Glutamatergic neuron (in vitro differentiated cells): Measurements from ENCODE around the gene SLC2A6. TPM values are rescaled to one million over a fixed set of nuclear protein-coding genes. Genes with fewer than 3 reads are reported as not detected.

Experiments used
- DNase-seq: peaks from one replicate; pipeline ENCODE4 v3.0.0; 2022
- H3K27ac Mint-ChIP-seq: one replicate; pipeline ENCODE4 v1.8.0; 2020; ENCODE audit warnings: mild to moderate bottlenecking, mixed read lengths, inconsistent platforms; ENCODE audit not compliant: unreplicated experiment
- H3K27me3 Mint-ChIP-seq: one replicate; pipeline ENCODE4 v1.8.0; 2020; ENCODE audit warnings: mild to moderate bottlenecking, moderate library complexity, mixed read lengths, inconsistent platforms; ENCODE audit not compliant: unreplicated experiment
- H3K36me3 Mint-ChIP-seq: one replicate; pipeline ENCODE4 v1.8.0; 2020; ENCODE audit warnings: mild to moderate bottlenecking, mixed read lengths, inconsistent platforms; ENCODE audit not compliant: unreplicated experiment
- H3K4me1 Mint-ChIP-seq: one replicate; pipeline ENCODE4 v1.8.0; 2020; ENCODE audit warnings: mild to moderate bottlenecking, low read depth, mixed read lengths, inconsistent platforms; ENCODE audit not compliant: unreplicated experiment
- H3K4me3 Mint-ChIP-seq: one replicate; pipeline ENCODE4 v1.8.0; 2020; ENCODE audit warnings: mild to moderate bottlenecking, mixed read lengths, inconsistent platforms; ENCODE audit not compliant: unreplicated experiment
- H3K9me3 Mint-ChIP-seq: one replicate; pipeline ENCODE4 v1.8.0; 2020; ENCODE audit warnings: mild to moderate bottlenecking, moderate library complexity, mixed read lengths, inconsistent platforms; ENCODE audit not compliant: unreplicated experiment
- CTCF ChIP-seq: fragments of 200-600 bp; sonication (generic); IDR thresholded peaks from one replicate; pipeline ENCODE4 v1.5.0; 2021; ENCODE audit not compliant: partially characterized antibody, unreplicated experiment
- total RNA-seq: library from RNA; stranded (reverse); fragmentation: NEBNext Ultra II Directional; extraction: Animal tissue kit (Norgen Biotek cat#: 25700); gene quantifications from one replicate; pipeline ENCODE4 v1.2.1, GENCODE V29; 2021; ENCODE audit not compliant: unreplicated experiment

Gene SLC2A6
- total RNA-seq, 1 donor from 2014 or later = 104 TPM

- Mint-ChIP-seq H3K4me3 (peak overlapping the region; percentile 27), H3K4me1 (peaks cover 11% of the 10 kb centered on the region), H3K9me3 (peaks cover 16% of the 10 kb centered on the region), H3K27ac (no peak overlapping the region), H3K36me3 (peaks cover 16% of the 10 kb centered on the region), H3K27me3 (peaks cover 10% of the 10 kb centered on the region)
- no peak for DNase-seq
- no peak for TF ChIP-seq CTCF
Observed at GRCh38 chr9:133499892-133500270, 21.0 kb upstream of the SLC2A6 start.

- Mint-ChIP-seq H3K9me3 (peaks cover 16% of the 10 kb centered on the region), H3K27me3 (peaks cover 10% of the 10 kb centered on the region), H3K4me3 (no peak overlapping the region), H3K4me1 (peaks cover 11% of the 10 kb centered on the region), H3K27ac (no peak overlapping the region), H3K36me3 (peaks cover 16% of the 10 kb centered on the region)
- DNase-seq = peak; percentile 6
- no peak for TF ChIP-seq CTCF
Observed at GRCh38 chr9:133499132-133499891, 20.4 kb upstream of the SLC2A6 start.

GRCh38 chr9:133496861-133497842 is 18.3 kb upstream of the SLC2A6 start:
- H3K36me3 Mint-ChIP-seq = peaks cover 10% of the 10 kb centered on the region
- H3K27ac Mint-ChIP-seq = no peak overlapping the region

GRCh38 chr9:133495327-133496293 is 16.7 kb upstream of the SLC2A6 start:
- no peak for DNase-seq
- Mint-ChIP-seq H3K9me3 (peaks cover 12% of the 10 kb centered on the region), H3K4me3 (no peak overlapping the region), H3K27me3 (peaks cover 8% of the 10 kb centered on the region), H3K4me1 (peaks cover 14% of the 10 kb centered on the region), H3K27ac (no peak overlapping the region), H3K36me3 (no peaks in the 10 kb centered on the region)
- TF ChIP-seq CTCF = no peak

More at GRCh38 chr9:133496861-133497842, 18.3 kb upstream of the SLC2A6 start:
- no peak for DNase-seq
- Mint-ChIP-seq H3K4me3 (no peak overlapping the region), H3K9me3 (peaks cover 16% of the 10 kb centered on the region), H3K4me1 (peaks cover 14% of the 10 kb centered on the region), H3K27me3 (peaks cover 8% of the 10 kb centered on the region)
- no peak for TF ChIP-seq CTCF
